Neural crest cell (in vitro differentiated cells): ENCODE results near the gene MANEAL. TPM values are rescaled to one million over a fixed set of nuclear protein-coding genes. Genes with fewer than 3 reads are reported as not detected.
"Not testable (repeated sequence)": the region's sequence is repeated elsewhere in the genome, so short reads cannot be mapped to it uniquely, and the experiment has no call there.

Experiments used
- DNase-seq: peaks from one replicate; pipeline ENCODE4 v3.0.0; 2021; ENCODE audit warnings: low read depth, mixed read lengths, low spot score
- H3K27ac Mint-ChIP-seq: one replicate; pipeline ENCODE4 v1.8.0; 2021; ENCODE audit warnings: mild to moderate bottlenecking, mixed read lengths; ENCODE audit not compliant: unreplicated experiment
- H3K27me3 Mint-ChIP-seq: 2 replicates; pipeline ENCODE4 v1.8.0; 2021; ENCODE audit warnings: low read depth, mild to moderate bottlenecking, mixed read lengths
- H3K36me3 Mint-ChIP-seq: 2 replicates; pipeline ENCODE4 v1.8.0; 2021; ENCODE audit warnings: low read depth, mild to moderate bottlenecking, mixed read lengths
- H3K4me1 Mint-ChIP-seq: 2 replicates; pipeline ENCODE4 v1.8.0; 2021; ENCODE audit warnings: mixed read lengths
- H3K4me3 Mint-ChIP-seq: one replicate; pipeline ENCODE4 v1.8.0; 2021; ENCODE audit warnings: mild to moderate bottlenecking, mixed read lengths
- H3K9me3 Mint-ChIP-seq: 2 replicates; pipeline ENCODE4 v1.8.0; 2021; ENCODE audit warnings: mixed read lengths
- total RNA-seq: library from RNA; stranded (reverse); gene quantifications from 2 replicates; pipeline ENCODE4 v1.2.1, GENCODE V29; 2021
- TF ChIP-seq, protein P1 (sequence below): fragments of 200-600 bp; sonication (generic); conservative IDR thresholded peaks from 2 replicates; pipeline ENCODE4 v1.5.0; 2021; ENCODE audit warnings: antibody characterized with exemption, mild to moderate bottlenecking

The MANEAL gene
- total RNA-seq, 1 donor from 2014 or later, result 17.6 TPM

DNA sequence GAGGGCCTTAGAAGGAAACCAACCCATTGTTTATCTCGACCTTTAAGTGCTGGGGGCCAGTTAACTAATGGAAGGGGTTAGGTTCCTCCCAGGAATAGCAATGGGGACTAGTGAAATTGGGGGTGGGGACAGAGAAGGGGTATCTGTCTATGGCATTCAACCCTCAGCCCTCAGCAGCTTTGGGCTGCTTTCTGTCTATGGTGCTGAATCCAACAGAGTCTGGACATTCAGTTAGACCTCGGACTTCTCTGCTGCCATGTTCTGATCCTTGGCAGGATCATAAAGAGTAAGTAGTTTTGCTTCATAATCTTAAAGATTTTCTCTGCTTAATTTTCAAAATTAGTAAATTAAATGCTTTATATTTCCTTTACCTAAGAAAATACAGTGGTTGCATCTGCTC is 26.2 kb upstream of the MANEAL start:
- H3K4me1 Mint-ChIP-seq, result peaks cover 15% of the 10 kb centered on the region
- H3K9me3 Mint-ChIP-seq, result no peaks in the 10 kb centered on the region
- no peak overlapping the region for H3K27ac Mint-ChIP-seq
- peaks cover 94% of the 10 kb centered on the region for H3K27me3 Mint-ChIP-seq
- TF ChIP-seq, protein P1, sequence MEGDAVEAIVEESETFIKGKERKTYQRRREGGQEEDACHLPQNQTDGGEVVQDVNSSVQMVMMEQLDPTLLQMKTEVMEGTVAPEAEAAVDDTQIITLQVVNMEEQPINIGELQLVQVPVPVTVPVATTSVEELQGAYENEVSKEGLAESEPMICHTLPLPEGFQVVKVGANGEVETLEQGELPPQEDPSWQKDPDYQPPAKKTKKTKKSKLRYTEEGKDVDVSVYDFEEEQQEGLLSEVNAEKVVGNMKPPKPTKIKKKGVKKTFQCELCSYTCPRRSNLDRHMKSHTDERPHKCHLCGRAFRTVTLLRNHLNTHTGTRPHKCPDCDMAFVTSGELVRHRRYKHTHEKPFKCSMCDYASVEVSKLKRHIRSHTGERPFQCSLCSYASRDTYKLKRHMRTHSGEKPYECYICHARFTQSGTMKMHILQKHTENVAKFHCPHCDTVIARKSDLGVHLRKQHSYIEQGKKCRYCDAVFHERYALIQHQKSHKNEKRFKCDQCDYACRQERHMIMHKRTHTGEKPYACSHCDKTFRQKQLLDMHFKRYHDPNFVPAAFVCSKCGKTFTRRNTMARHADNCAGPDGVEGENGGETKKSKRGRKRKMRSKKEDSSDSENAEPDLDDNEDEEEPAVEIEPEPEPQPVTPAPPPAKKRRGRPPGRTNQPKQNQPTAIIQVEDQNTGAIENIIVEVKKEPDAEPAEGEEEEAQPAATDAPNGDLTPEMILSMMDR, result no peak
- no peak for DNase-seq
- no peak overlapping the region for H3K4me3 Mint-ChIP-seq
- H3K36me3 Mint-ChIP-seq, result no peaks in the 10 kb centered on the region

DNA sequence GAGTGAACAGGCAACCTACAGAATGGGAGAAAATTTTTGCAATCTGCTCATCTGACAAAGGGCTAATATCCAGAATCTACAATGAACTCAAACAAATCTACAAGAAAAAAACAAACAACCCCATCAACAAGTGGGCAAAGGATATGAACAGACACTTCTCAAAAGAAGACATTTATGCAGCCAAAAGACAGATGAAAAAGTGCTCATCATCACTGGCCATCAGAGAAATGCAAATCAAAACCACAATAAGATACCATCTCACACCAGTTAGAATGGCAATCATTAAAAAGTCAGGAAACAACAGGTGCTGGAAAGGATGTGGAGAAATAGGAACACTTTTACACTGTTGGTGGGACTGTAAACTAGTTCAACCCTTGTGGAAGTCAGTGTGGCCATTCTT is 22.2 kb upstream of the MANEAL start:
- H3K4me3 Mint-ChIP-seq, H3K36me3 Mint-ChIP-seq, H3K4me1 Mint-ChIP-seq, H3K9me3 Mint-ChIP-seq, H3K27ac Mint-ChIP-seq, DNase-seq: not testable (repeated sequence)
- peaks cover 62% of the 10 kb centered on the region for H3K27me3 Mint-ChIP-seq

DNA sequence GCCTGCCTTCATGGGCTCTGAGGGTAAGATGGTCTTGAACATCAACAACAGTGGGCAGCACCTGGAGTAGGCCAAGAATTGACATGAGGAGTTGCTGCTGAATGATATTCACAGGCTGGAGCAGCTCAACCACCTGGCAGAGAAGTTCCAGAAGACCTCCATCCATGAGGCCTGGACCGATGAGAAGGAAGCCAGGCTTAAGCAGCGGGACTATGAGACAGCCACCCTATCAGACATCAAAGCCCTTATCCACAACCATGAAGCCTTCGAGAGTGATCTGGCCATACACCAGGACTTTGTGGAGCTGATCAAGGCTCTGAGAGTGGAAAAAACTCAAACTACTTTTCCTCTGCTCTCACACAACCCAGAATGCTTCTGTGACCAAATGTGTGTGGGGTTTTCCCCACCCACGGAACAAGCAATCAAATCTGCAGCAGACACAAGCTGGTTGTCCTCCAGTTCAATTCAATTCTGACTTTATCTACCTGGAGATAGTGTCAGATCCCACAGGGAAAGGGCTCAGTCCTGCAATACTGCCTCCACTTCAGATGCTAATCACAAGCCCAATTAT is 16.6 kb upstream of the MANEAL start:
- no peak for DNase-seq
- Mint-ChIP-seq H3K4me1 (no peaks in the 10 kb centered on the region), H3K27ac (no peak overlapping the region), H3K36me3 (no peaks in the 10 kb centered on the region), H3K9me3 (no peaks in the 10 kb centered on the region), H3K4me3 (no peak overlapping the region), H3K27me3 (peaks cover 54% of the 10 kb centered on the region)
- TF ChIP-seq, protein P1, result no peak

DNA sequence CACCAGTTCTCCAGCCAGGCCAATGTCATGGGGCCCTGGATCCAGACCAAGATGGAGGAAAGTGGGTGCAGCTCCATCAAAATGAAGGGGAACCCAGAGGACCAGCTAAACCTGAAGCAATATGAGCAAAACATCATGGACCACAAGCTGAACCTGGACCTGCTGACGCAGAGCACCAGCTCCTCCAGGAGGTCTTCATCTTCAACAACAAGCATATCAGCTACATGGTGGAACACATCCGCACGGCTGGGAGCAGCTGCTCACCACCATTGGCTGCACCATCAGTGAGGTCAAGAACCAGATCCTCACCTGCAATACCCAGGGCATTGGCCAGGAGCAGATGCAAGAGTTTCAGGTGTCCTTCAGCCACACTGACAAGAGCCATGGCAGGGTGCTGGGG is 15.0 kb upstream of the MANEAL start:
- no peaks in the 10 kb centered on the region for H3K9me3 Mint-ChIP-seq
- no peak overlapping the region for H3K4me3 Mint-ChIP-seq
- no peaks in the 10 kb centered on the region for H3K4me1 Mint-ChIP-seq
- peaks cover 60% of the 10 kb centered on the region for H3K27me3 Mint-ChIP-seq
- H3K27ac Mint-ChIP-seq, result no peak overlapping the region
- H3K36me3 Mint-ChIP-seq, result no peaks in the 10 kb centered on the region
- TF ChIP-seq, protein P1, result no peak
- no peak for DNase-seq

DNA sequence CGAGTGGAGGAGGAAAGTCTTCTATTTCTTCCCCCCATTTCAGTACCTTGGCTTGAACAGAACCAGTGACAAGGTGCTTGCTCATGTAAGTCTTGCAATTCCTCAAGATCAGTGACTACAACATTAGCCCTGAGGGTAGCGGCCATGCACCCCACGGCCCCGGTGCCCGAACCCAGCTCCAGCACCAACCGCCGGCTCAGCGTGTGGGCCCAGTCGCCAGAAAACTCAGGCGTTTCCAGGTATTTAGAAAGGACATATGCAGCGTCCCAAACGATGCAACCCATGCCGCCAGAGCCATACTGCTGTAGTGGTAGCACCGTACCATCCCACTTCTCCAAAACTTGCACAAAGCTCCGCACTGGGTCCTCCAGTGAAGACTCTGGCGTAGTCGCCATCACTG is 11.2 kb upstream of the MANEAL start:
- no peak overlapping the region for H3K4me3 Mint-ChIP-seq
- TF ChIP-seq, protein P1, result no peak
- peaks cover 83% of the 10 kb centered on the region for H3K27me3 Mint-ChIP-seq
- DNase-seq, result no peak
- H3K9me3 Mint-ChIP-seq, result no peaks in the 10 kb centered on the region
- no peaks in the 10 kb centered on the region for H3K4me1 Mint-ChIP-seq
- no peaks in the 10 kb centered on the region for H3K36me3 Mint-ChIP-seq
- H3K27ac Mint-ChIP-seq, result no peak overlapping the region

DNA sequence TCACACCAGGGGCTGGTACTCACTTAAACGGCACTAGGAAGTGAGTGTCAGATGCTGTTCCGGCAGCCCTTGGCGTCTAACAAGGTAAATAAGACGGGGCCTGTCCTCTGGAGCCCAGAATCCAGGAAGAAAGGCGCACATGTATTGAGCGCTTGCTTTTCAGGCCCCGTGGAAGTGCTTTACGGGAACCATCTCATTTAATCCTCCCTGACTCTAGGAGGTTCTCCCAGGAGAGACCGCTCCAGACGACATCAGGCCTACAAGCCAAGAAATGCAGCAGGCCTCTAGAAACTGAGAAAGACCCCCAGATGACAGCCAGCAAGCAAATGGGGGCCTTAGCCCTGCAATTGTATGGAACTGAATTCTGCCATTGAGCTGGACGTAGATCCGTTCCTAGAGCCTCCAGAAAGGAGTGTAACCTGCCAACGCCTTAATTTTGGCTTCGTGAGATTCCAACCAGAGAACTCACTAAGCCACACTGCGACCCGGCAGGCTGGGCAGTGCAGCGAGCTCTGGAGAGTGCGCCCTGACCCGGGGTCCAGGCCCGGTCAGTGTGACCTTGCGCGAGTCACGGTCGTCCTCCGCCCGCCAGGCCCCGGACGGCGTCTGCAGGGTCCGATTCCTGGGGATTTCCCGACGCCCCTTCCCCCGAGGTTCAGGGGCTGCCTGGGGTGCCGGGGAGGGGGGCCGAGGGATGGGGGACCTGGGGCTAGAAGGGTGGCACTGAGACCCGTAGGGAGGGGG is 532 bp upstream of the MANEAL start:
- Mint-ChIP-seq H3K27ac (no peak overlapping the region), H3K36me3 (no peaks in the 10 kb centered on the region), H3K27me3 (peaks cover 63% of the 10 kb centered on the region), H3K4me3 (peak overlapping the region; percentile 56), H3K4me1 (peaks cover 14% of the 10 kb centered on the region), H3K9me3 (no peaks in the 10 kb centered on the region)
- no peak for DNase-seq
- TF ChIP-seq, protein P1, result no peak
